ENCODE data around the gene ARHGAP5.

The ARHGAP5 gene

GRCh38 chr14:32077081-32078022, at the start of gene ARHGAP5:
Gene ARHGAP5 (plus strand): TSS chr14:32077304. CDS start chr14:32090670, 13,366 bp downstream.
- in situ Hi-C loops (cut with HindIII; ENCODE audit: low pct_ligation_motif_present, low pct_unique_long_range_greater_than_20kb, low sequenced_read_pairs): no loop called here
- peak; percentile 29 for DNase-seq

- in situ Hi-C loops (cut with HindIII; ENCODE audit: low pct_ligation_motif_present, low pct_unique_long_range_greater_than_20kb, low sequenced_read_pairs): no loop called here
- no peak for DNase-seq
Measured at GRCh38 chr14:32028599-32028998, 48.5 kb upstream of the ARHGAP5 start.

- in situ Hi-C loops (cut with HindIII; ENCODE audit: low pct_ligation_motif_present, low pct_unique_long_range_greater_than_20kb, low sequenced_read_pairs): no loop called here
- no peak for DNase-seq
Measured at GRCh38 chr14:32033543-32033942, 43.6 kb upstream of the ARHGAP5 start.

- in situ Hi-C loops (cut with HindIII; ENCODE audit: low pct_ligation_motif_present, low pct_unique_long_range_greater_than_20kb, low sequenced_read_pairs): no loop called here
- DNase-seq: no peak
Measured at GRCh38 chr14:32038876-32039275, 38.2 kb upstream of the ARHGAP5 start.

GRCh38 chr14:32039401-32040030, 37.6 kb upstream of the ARHGAP5 start:
- in situ Hi-C loops (cut with HindIII; ENCODE audit: low pct_ligation_motif_present, low pct_unique_long_range_greater_than_20kb, low sequenced_read_pairs): no loop called here
- no peak for DNase-seq

GRCh38 chr14:32043624-32044023, 33.5 kb upstream of the ARHGAP5 start:
- in situ Hi-C loops (cut with HindIII; ENCODE audit: low pct_ligation_motif_present, low pct_unique_long_range_greater_than_20kb, low sequenced_read_pairs): no loop called here

GRCh38 chr14:32044454-32044853, 32.6 kb upstream of the ARHGAP5 start:
- in situ Hi-C loops (cut with HindIII; ENCODE audit: low pct_ligation_motif_present, low pct_unique_long_range_greater_than_20kb, low sequenced_read_pairs): no loop called here
- no peak for DNase-seq

More at GRCh38 chr14:32043624-32044023, 33.5 kb upstream of the ARHGAP5 start:
- DNase-seq: no peak

GRCh38 chr14:32047791-32048190, 29.3 kb upstream of the ARHGAP5 start:
- DNase-seq: no peak
- in situ Hi-C loops (cut with HindIII; ENCODE audit: low pct_ligation_motif_present, low pct_unique_long_range_greater_than_20kb, low sequenced_read_pairs): no loop called here

GRCh38 chr14:32049361-32050088, 27.6 kb upstream of the ARHGAP5 start:
- in situ Hi-C loops (cut with HindIII; ENCODE audit: low pct_ligation_motif_present, low pct_unique_long_range_greater_than_20kb, low sequenced_read_pairs): no loop called here
- DNase-seq: no peak

GRCh38 chr14:32050878-32051277, 26.2 kb upstream of the ARHGAP5 start:
- no peak for DNase-seq
- in situ Hi-C loops (cut with HindIII; ENCODE audit: low pct_ligation_motif_present, low pct_unique_long_range_greater_than_20kb, low sequenced_read_pairs): no loop called here

GRCh38 chr14:32054536-32054935, 22.6 kb upstream of the ARHGAP5 start:
- in situ Hi-C loops (cut with HindIII; ENCODE audit: low pct_ligation_motif_present, low pct_unique_long_range_greater_than_20kb, low sequenced_read_pairs): no loop called here

GRCh38 chr14:32055175-32055574, 21.9 kb upstream of the ARHGAP5 start:
- no peak for DNase-seq
- in situ Hi-C loops (cut with HindIII; ENCODE audit: low pct_ligation_motif_present, low pct_unique_long_range_greater_than_20kb, low sequenced_read_pairs): no loop called here

More at GRCh38 chr14:32054536-32054935, 22.6 kb upstream of the ARHGAP5 start:
- DNase-seq: no peak

GRCh38 chr14:32059702-32060101, 17.4 kb upstream of the ARHGAP5 start:
- in situ Hi-C loops (cut with HindIII; ENCODE audit: low pct_ligation_motif_present, low pct_unique_long_range_greater_than_20kb, low sequenced_read_pairs): no loop called here
- no peak for DNase-seq

GRCh38 chr14:32064931-32065330, 12.2 kb upstream of the ARHGAP5 start:
- no peak for DNase-seq
- in situ Hi-C loops (cut with HindIII; ENCODE audit: low pct_ligation_motif_present, low pct_unique_long_range_greater_than_20kb, low sequenced_read_pairs): no loop called here

- no peak for DNase-seq
- in situ Hi-C loops (cut with HindIII; ENCODE audit: low pct_ligation_motif_present, low pct_unique_long_range_greater_than_20kb, low sequenced_read_pairs): no loop called here
Measured at GRCh38 chr14:32068708-32069107, 8.4 kb upstream of the ARHGAP5 start.

- in situ Hi-C loops (cut with HindIII; ENCODE audit: low pct_ligation_motif_present, low pct_unique_long_range_greater_than_20kb, low sequenced_read_pairs): no loop called here
- DNase-seq: no peak
Measured at GRCh38 chr14:32070282-32070681, 6.8 kb upstream of the ARHGAP5 start.

GRCh38 chr14:32072676-32073075, 4.4 kb upstream of the ARHGAP5 start:
- DNase-seq: no peak
- in situ Hi-C loops (cut with HindIII; ENCODE audit: low pct_ligation_motif_present, low pct_unique_long_range_greater_than_20kb, low sequenced_read_pairs): no loop called here

GRCh38 chr14:32073537-32074189, 3.4 kb upstream of the ARHGAP5 start:
- DNase-seq: peak; percentile 84
- in situ Hi-C loops (cut with HindIII; ENCODE audit: low pct_ligation_motif_present, low pct_unique_long_range_greater_than_20kb, low sequenced_read_pairs): no loop called here
